PFSK-1 (cell line): Measurements from ENCODE around the gene LIMS2.

ENCODE experiments used
- POLR2AphosphoS5 ChIP-seq: IDR thresholded peaks from 2 replicates; pipeline ENCODE4 v1.6.1; 2012; ENCODE audit warnings: low read depth, mild to moderate bottlenecking, control low read depth, low read length, moderate library complexity
- REST ChIP-seq, 2 experiments: IDR thresholded peaks; 2 replicates each; pipeline versions ENCODE4 v1.6.1 to v1.8.0; 2011 to 2012; ENCODE audit warnings: low read depth in 2 of 2, low read length in 2 of 2, control low read depth in 1 of 2, inconsistent platforms in 1 of 2, mild to moderate bottlenecking in 1 of 2, moderate library complexity in 1 of 2; ENCODE audit not compliant: insufficient read depth in 1 of 2
- SIN3A ChIP-seq: IDR thresholded peaks from 2 replicates; pipeline ENCODE4 v1.6.1; 2012; ENCODE audit warnings: mild to moderate bottlenecking, low read length, moderate library complexity, borderline replicate concordance; ENCODE audit not compliant: insufficient read depth
- TAF1 ChIP-seq: IDR thresholded peaks from 2 replicates; pipeline ENCODE4 v1.6.1; 2012; ENCODE audit warnings: low read length, control low read depth, borderline replicate concordance; ENCODE audit not compliant: insufficient read depth

GRCh38 chr2:127690696-127691095 is 15.4 kb upstream of the LIMS2 start:
- no peak for TF ChIP-seq SIN3A
- TF ChIP-seq POLR2AphosphoS5 = no peak
- no peak for TF ChIP-seq TAF1
- no peak for TF ChIP-seq REST (IDR thresholded peaks at IDR 0.05; ENCODE audit: insufficient read depth in 1 of 2, low read depth in 2 of 2, low read length in 2 of 2)
